ENCODE results near the gene WDTC1. TPM values are rescaled to one million over a fixed set of nuclear protein-coding genes. Genes with fewer than 3 reads are reported as not detected.

WDTC1 gene
- total RNA-seq, 2 donors from 2014 or later, result 22.7 to 28.3 TPM

DNA sequence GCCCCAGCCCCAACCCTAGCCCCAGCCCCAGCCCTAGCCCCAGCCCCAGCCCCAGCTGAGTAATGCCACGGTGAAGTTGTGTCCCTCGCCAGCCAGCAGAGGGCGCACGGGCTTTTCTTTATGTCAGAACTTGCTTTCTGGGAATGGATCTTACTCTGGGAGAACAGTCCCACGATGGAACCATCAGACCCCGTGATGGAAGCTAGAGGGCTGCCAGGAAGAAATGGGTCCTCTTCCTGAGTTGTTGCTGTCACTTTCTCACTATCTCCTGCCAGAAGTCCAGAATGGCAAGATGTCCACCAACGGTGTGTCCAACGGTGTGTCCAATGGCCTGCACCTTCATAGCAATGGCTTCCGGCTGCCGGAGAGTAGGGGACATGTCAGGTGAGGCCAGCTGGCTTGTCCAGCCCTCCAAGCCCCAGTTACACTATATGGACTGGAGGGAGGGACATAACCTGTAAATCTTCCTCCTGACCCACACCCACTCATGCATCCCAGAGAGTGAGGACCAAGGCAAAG is 62.4 kb downstream of the WDTC1 start:
- Histone ChIP-seq H3K27me3 (no peaks in the 10 kb centered on the region), H3K4me3 (no peak overlapping the region), H3K36me3 (replicated peaks in 1 of 2; ENCODE audit: insufficient read depth in 1 of 2, low read depth in 2 of 2) (peaks cover 0 to 24% of the 10 kb centered on the region in 2 donors), H3K9me3 (no peaks in the 10 kb centered on the region), H3K27ac (no peak overlapping the region), H3K4me1 (peaks cover 7% of the 10 kb centered on the region)
- peak; percentile 43 for ATAC-seq
- no peak for TF ChIP-seq POLR2A (IDR thresholded peaks at IDR 0.05)
- TF ChIP-seq, protein P1, sequence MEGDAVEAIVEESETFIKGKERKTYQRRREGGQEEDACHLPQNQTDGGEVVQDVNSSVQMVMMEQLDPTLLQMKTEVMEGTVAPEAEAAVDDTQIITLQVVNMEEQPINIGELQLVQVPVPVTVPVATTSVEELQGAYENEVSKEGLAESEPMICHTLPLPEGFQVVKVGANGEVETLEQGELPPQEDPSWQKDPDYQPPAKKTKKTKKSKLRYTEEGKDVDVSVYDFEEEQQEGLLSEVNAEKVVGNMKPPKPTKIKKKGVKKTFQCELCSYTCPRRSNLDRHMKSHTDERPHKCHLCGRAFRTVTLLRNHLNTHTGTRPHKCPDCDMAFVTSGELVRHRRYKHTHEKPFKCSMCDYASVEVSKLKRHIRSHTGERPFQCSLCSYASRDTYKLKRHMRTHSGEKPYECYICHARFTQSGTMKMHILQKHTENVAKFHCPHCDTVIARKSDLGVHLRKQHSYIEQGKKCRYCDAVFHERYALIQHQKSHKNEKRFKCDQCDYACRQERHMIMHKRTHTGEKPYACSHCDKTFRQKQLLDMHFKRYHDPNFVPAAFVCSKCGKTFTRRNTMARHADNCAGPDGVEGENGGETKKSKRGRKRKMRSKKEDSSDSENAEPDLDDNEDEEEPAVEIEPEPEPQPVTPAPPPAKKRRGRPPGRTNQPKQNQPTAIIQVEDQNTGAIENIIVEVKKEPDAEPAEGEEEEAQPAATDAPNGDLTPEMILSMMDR (IDR thresholded peaks at IDR 0.05), result peak; percentile 45 to 66 (median 58)
- WGBS, 2 donors, result 33 to 52% methylated on average over 7 to 10 of the region's 10 CpGs
- intact Hi-C loops (cut with DNase I), result no loop called here
- DNase-seq, result peak; percentile 63 to 77 (median 66)

DNA sequence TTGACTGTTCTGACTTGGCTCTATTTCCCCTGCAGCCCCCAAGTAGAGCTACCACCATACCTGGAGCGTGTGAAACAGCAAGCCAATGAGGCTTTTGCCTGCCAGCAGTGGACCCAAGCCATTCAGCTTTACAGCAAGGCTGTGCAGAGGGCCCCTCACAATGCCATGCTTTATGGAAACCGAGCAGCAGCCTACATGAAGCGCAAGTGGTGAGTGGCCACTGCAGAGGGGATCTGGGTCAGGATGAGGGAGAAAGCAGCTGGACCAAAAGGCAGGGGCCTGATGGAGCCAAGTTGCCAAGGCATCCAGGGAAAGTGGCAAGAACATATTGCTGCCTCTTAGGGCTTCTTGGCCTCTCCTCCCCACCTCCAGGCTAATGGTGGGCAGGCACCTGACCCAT is 63.5 kb downstream of the WDTC1 start:
- no peak for DNase-seq
- TF ChIP-seq, protein P1 (IDR thresholded peaks at IDR 0.05), result no peak
- peaks cover 0 to 24% of the 10 kb centered on the region in 2 donors for H3K36me3 ChIP-seq (replicated peaks in 1 of 2; ENCODE audit: insufficient read depth in 1 of 2, low read depth in 2 of 2)
- H3K9me3 ChIP-seq, result no peaks in the 10 kb centered on the region
- H3K4me1 ChIP-seq, result no peaks in the 10 kb centered on the region
- no peak overlapping the region for H3K4me3 ChIP-seq
- no peak overlapping the region for H3K27ac ChIP-seq
- WGBS, 2 donors, result 93 to 100% methylated on average over 3 of the region's 3 CpGs
- no peaks in the 10 kb centered on the region for H3K27me3 ChIP-seq
- intact Hi-C loops (cut with DNase I), result no loop called here
- no peak for ATAC-seq

DNA sequence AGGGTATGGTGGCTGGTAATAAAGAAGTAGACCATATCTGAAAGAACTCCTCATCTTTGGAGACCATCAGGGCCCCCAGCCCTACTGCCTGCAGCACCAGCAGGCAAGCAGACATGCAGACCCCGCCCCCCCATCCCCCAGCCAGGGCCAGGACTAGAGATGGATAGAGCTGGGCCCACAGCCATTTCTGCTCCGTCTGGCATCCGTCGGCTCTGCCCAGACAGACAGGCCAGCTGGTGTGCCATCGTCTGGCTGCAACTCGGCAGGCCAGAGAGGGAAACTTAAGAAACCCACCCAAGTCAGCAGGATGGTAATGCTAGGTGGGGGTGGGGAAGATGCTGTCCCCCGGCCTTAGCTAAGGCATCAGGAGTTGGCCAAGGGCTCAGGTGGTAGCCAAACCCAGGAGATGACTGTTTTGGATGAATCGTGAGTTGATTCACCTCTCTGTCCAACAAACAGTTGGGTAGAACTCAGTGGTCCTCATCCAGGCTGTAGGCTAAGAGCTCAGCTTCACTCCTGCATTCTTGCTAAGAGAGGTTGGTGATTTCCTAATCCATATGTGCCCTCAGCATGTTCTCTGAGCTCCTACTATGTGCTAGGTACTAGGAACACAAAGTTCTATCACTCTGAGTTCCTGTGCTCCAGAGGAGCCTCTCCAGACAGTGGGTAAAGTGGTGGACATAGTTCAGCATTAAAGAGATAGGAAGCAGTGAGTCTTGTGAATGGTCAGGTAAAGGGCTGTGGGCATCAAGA is 64.4 kb downstream of the WDTC1 start:
- no peak for DNase-seq
- intact Hi-C loops (cut with DNase I), result no loop called here

DNA sequence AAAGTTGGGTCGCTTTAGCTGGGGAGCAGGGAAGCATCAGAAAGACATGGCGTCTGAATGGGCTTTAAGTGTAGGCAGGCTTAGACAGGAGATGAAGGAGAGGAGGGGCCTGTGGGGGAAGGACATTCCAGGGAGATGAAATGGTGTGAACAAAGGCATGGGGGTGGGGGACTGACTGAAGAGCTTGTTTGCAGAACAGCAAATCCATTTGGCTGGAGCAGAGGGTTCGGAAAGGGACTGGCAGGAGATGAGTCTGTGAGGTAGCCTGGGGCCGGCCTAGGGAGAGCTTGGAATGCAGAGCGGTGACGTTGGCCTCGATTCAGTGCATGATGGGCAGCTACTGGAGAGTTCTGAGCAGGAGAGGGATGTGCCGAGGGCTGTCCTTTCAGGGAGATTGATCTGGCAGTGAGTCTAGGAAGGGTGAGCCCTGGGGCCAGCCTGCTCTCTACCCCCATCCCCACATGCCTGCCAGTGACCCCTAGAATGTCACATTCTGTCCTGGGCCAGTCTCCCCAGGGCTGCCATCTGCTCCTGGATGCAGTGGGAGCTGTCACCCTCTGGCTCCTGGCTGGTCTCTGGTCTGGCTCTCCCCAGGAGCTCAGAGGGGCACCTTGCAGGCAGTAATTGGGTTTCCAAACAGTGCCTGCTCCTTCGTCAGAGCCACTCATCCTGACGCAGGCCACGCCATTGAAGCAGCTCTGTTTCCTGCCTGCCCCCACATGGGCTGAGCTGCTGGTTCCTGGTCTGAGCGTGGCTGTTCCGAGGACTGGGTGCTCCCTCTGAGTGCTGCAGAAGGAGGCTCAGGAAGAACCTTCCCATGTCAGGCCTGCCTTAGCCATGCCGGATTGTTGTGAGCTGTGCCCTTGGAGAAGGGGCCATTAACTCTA is 65.2 kb downstream of the WDTC1 start:
- peak in 3 of 4 donors; percentile 28 to 54 (median 34) for DNase-seq
- no peak overlapping the region for H3K4me3 ChIP-seq
- peaks cover 0 to 26% of the 10 kb centered on the region in 2 donors for H3K36me3 ChIP-seq (replicated peaks in 1 of 2; ENCODE audit: insufficient read depth in 1 of 2, low read depth in 2 of 2)
- H3K27me3 ChIP-seq, result no peaks in the 10 kb centered on the region
- H3K9me3 ChIP-seq, result no peaks in the 10 kb centered on the region
- intact Hi-C loops (cut with DNase I), result loop anchor here (2.0 kb wide), 1 partner anchor 95 kb away; no protein-coding TSS in a partner anchor
- H3K27ac ChIP-seq, result peak overlapping the region in 2 of 4 donors; percentile 27 to 51
- H3K4me1 ChIP-seq, result no peaks in the 10 kb centered on the region
- 66 to 83% methylated on average over 8 to 14 of the region's 14 CpGs for WGBS, 2 donors
- ATAC-seq, result peak; percentile 29
- TF ChIP-seq, protein P1 (IDR thresholded peaks at IDR 0.05), result no peak
- no peak for TF ChIP-seq POLR2A (IDR thresholded peaks at IDR 0.05)

More for the DNA sequence above, 64.4 kb downstream of the WDTC1 start:
- no peak overlapping the region for H3K4me3 ChIP-seq
- H3K9me3 ChIP-seq, result no peaks in the 10 kb centered on the region
- TF ChIP-seq POLR2A (IDR thresholded peaks at IDR 0.05), result no peak
- TF ChIP-seq, protein P1 (IDR thresholded peaks at IDR 0.05), result no peak
- 79 to 87% methylated on average over 2 to 8 of the region's 8 CpGs for WGBS, 2 donors
- no peaks in the 10 kb centered on the region for H3K4me1 ChIP-seq
- peaks cover 0 to 26% of the 10 kb centered on the region in 2 donors for H3K36me3 ChIP-seq (replicated peaks in 1 of 2; ENCODE audit: insufficient read depth in 1 of 2, low read depth in 2 of 2)
- peak overlapping the region in 1 of 4 donors; percentile 51 for H3K27ac ChIP-seq
- H3K27me3 ChIP-seq, result no peaks in the 10 kb centered on the region
- ATAC-seq, result no peak

All from body of pancreas (tissue), 4 donors.